Chondrocyte (in vitro differentiated cells): ENCODE data around the gene ESRRG. TPM values are rescaled to one million over a fixed set of nuclear protein-coding genes. Genes with fewer than 3 reads are reported as not detected.

Experiments
- DNase-seq: peaks from one replicate; pipeline ENCODE4 v3.0.0; 2021; ENCODE audit warnings: mixed read lengths, low spot score
- H3K27ac Mint-ChIP-seq: one replicate; pipeline ENCODE4 v1.8.0; 2021; ENCODE audit warnings: mild to moderate bottlenecking, moderate library complexity, mixed read lengths; ENCODE audit not compliant: unreplicated experiment
- H3K27me3 Mint-ChIP-seq: 2 replicates; pipeline ENCODE4 v1.8.0; 2021; ENCODE audit warnings: low read depth, mixed read lengths
- H3K36me3 Mint-ChIP-seq: 2 replicates; pipeline ENCODE4 v1.8.0; 2021; ENCODE audit warnings: low read depth, mixed read lengths
- H3K4me1 Mint-ChIP-seq: 2 replicates; pipeline ENCODE4 v1.8.0; 2021; ENCODE audit warnings: low read depth, mild to moderate bottlenecking, mixed read lengths
- H3K4me3 Mint-ChIP-seq: one replicate; pipeline ENCODE4 v1.8.0; 2021; ENCODE audit warnings: mild to moderate bottlenecking, moderate library complexity, mixed read lengths; ENCODE audit not compliant: unreplicated experiment
- H3K9me3 Mint-ChIP-seq: 2 replicates; pipeline ENCODE4 v1.8.0; 2021; ENCODE audit warnings: low read depth, mixed read lengths
- CTCF ChIP-seq: fragments of 200-600 bp; sonication (generic); IDR thresholded peaks from 2 replicates; pipeline ENCODE4 v1.5.0; 2021; ENCODE audit warnings: antibody characterized with exemption, mild to moderate bottlenecking, moderate library complexity
- total RNA-seq: library from RNA; stranded (reverse); gene quantifications from 3 replicates; pipeline ENCODE4 v1.2.1, GENCODE V29; 2021

The ESRRG gene
- total RNA-seq, 1 donor from 2014 or later = not detected

- H3K27me3 Mint-ChIP-seq = peaks cover 33% of the 10 kb centered on the region
- no peaks in the 10 kb centered on the region for H3K9me3 Mint-ChIP-seq
These were observed 162.7 kb downstream of the ESRRG start for GRCh38 chr1:216560527-216560926.

GRCh38 chr1:216559359-216559758 is 163.9 kb downstream of the ESRRG start:
- no peaks in the 10 kb centered on the region for H3K9me3 Mint-ChIP-seq
- H3K27me3 Mint-ChIP-seq = peaks cover 31% of the 10 kb centered on the region
- H3K4me3 Mint-ChIP-seq = no peak overlapping the region
- H3K27ac Mint-ChIP-seq = no peak overlapping the region
- DNase-seq = no peak
- H3K36me3 Mint-ChIP-seq = no peaks in the 10 kb centered on the region
- no peak for TF ChIP-seq CTCF
- H3K4me1 Mint-ChIP-seq = no peaks in the 10 kb centered on the region

More at GRCh38 chr1:216560527-216560926, 162.7 kb downstream of the ESRRG start:
- Mint-ChIP-seq H3K4me3 (no peak overlapping the region), H3K4me1 (no peaks in the 10 kb centered on the region), H3K27ac (no peak overlapping the region), H3K36me3 (no peaks in the 10 kb centered on the region)
- TF ChIP-seq CTCF = no peak
- no peak for DNase-seq

GRCh38 chr1:216555653-216556052 is 167.6 kb downstream of the ESRRG start:
- DNase-seq = no peak
- Mint-ChIP-seq H3K27me3 (peaks cover 18% of the 10 kb centered on the region), H3K27ac (no peak overlapping the region), H3K36me3 (no peaks in the 10 kb centered on the region), H3K4me3 (no peak overlapping the region), H3K9me3 (no peaks in the 10 kb centered on the region), H3K4me1 (no peaks in the 10 kb centered on the region)
- TF ChIP-seq CTCF = no peak

- Mint-ChIP-seq H3K9me3 (no peaks in the 10 kb centered on the region), H3K4me1 (no peaks in the 10 kb centered on the region), H3K4me3 (no peak overlapping the region), H3K36me3 (no peaks in the 10 kb centered on the region), H3K27me3 (peaks cover 18% of the 10 kb centered on the region), H3K27ac (no peak overlapping the region)
- TF ChIP-seq CTCF = no peak
- no peak for DNase-seq
These were observed 168.3 kb downstream of the ESRRG start for GRCh38 chr1:216554934-216555333.

- Mint-ChIP-seq H3K27ac (no peak overlapping the region), H3K9me3 (no peaks in the 10 kb centered on the region), H3K4me1 (no peaks in the 10 kb centered on the region), H3K4me3 (no peak overlapping the region), H3K27me3 (peaks cover 26% of the 10 kb centered on the region), H3K36me3 (no peaks in the 10 kb centered on the region)
- no peak for DNase-seq
- no peak for TF ChIP-seq CTCF
These were observed 169.5 kb downstream of the ESRRG start for GRCh38 chr1:216553766-216554165.
